HEK293T (cell line): Measurements from ENCODE around the gene RBM44.
"Not testable (repeated sequence)": the region's sequence is repeated elsewhere in the genome, so short reads cannot be mapped to it uniquely, and the experiment has no call there.

Source experiments
- FOXM1 ChIP-seq: fragments of 450-650 bp; IDR thresholded peaks from 2 replicates; pipeline ENCODE4 v1.6.1; 2017; ENCODE audit warnings: mild to moderate bottlenecking, borderline replicate concordance
- NFRKB ChIP-seq: fragments of 450-650 bp; IDR thresholded peaks from 2 replicates; pipeline ENCODE4 v1.6.1; 2016; ENCODE audit warnings: mild to moderate bottlenecking, moderate library complexity

GRCh38 chr2:237783678-237784077 lies 14.9 kb upstream of the RBM44 start:
- not testable (repeated sequence) for TF ChIP-seq NFRKB, FOXM1
